GF-D8 (cell line): ENCODE results near the gene SWAP70.

Experiments
- DNase-seq: peaks from one replicate; lab custom pipeline; 2025; lab: John Stamatoyannopoulos, UW

The SWAP70 gene

DNA sequence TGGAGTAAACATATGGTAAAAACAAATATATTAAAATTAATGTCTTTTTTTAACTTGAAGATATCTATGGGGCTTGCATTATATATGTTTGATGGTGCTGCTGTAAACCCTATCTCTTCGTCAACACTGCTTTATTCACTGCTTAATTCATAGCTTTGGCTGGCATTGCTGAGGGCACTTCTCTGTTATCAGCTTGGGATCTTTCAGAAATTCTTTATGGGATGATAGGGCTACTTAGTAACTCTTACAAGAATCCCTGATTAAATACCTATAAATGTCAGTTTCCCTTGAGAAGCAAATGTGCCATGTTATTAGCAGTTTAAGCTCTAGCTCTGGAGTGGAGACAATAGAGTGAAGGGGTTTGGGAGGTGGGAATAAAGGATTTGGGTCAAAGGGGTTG is 112.3 kb downstream of the SWAP70 start:
- DNase-seq: no peak

DNA sequence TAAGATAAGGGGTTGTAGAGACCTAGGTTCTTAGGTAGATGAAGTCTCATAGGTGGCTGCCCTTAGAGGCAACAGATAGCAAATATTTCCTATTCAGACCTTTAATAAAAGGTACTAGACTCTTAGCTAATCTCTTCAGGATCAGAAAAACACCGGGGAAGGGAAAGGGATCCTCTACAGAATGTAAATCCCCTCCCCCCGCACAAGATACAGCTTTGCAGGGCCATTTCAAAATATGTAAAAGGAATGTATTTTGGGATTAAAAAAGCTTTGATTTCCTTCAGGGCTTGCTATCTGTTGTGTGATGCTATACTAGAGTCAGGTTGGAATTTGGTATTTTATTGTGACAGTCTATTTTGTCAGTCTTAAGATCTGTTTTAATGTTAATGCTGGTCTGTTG is 113.2 kb downstream of the SWAP70 start:
- DNase-seq: no peak

DNA sequence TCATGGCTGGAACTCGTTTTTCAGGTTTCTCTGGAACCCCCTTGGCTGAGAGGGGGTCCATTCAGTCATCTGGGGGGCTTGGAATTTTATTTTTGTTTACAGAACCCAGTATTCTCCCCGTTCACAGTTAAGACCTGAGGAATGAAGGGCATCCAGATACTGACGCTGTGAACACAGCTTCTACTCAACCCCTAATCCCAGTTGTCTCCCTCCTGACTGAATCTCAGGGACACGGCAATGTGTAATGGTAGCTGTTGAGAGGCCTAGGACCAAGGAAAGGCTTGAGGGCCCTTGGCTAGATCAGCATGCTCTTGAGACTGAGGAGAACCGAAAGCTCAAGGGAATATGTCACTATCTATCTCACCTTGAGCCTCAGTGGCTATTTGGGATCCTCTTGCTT is 113.6 kb downstream of the SWAP70 start:
- no peak for DNase-seq

DNA sequence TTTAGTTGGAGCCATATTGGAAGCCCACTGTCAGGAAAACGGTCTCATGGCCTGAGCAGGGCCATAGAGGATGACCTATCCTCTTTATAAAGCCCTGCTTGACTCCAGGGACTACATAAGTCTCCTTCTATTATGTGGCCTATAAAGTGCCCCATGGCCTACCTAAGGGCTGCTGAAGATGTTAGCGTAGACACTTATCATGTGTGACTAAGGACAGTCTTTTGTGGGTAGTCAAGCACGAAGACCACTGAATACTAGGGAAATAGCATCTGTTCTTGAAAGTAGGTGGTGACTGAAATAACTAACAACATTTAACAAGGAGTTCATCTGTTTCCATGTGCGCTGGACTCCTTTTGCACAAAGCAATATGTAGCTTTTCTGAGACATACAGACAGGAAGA is 117.1 kb downstream of the SWAP70 start:
- DNase-seq: no peak

DNA sequence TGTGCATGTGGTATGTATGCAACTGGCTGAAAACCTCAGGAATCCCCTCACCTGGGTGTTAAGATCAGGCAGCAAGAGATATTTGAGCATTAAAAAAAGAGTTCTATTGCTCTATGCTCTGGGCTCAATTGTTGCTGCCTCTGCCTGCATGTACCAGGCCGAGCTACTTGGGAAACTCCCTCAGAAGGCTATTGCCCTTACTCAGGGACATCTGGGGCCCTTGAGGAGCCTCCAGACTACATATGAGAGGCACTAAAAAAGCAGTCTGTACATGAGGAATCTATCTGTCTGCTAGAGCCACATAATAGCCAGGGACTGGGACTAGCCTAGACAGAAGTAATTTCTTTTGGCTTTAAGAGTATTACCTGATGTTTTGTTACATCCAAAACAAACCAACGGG is 120.1 kb downstream of the SWAP70 start:
- no peak for DNase-seq

DNA sequence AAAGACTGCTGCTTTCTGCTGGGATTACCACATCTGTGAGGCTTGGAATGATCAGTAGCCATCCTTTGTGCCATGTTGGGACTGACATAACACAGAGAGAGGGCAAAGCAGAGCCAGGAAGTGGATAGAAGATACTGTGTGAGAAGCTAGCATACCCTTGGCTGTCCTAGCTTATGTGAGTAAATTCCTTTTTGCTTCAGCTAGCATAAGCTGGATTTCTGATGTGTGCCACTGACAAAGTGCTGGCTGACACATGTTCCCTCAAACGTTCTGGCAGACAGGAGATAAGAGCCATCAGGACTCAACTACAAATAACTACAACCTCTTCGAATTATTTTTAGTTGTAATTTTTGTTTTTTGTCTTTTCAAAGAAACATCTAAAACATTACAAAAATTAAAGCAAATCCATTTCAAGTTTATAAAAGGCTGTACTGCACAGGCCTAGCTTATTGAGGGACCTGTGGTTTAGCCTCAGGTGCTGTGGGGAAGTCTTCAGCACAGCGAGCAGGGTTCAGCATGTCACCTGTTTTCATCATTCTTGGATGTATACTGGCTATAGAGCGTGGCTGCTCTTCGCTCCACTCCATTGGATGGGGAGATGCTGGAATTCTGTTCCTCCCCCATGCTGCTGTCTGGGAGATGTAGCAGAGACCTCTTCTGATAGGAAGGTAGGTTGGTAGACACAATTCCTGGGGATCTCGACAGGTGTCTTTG is 120.9 kb downstream of the SWAP70 start:
- DNase-seq: no peak

DNA sequence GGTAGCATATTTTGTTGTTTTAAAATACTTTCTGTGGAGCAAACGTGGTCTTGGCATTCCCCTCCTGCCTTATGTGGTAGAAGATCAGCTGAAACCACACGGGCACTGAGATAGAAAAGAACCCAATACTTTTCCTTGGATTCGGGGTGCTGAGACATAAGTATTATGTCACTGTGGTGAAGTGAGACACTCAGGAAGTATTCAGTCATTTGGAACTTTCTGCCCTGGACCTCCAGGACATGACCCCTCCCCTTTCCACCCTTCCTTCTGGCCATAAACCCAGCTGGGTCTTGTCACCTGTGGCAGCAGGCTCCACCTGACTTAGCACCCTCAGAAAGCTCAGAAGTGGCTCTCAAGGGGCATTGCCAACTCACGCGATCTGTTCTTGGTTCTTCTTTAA is 123.4 kb downstream of the SWAP70 start:
- no peak for DNase-seq

DNA sequence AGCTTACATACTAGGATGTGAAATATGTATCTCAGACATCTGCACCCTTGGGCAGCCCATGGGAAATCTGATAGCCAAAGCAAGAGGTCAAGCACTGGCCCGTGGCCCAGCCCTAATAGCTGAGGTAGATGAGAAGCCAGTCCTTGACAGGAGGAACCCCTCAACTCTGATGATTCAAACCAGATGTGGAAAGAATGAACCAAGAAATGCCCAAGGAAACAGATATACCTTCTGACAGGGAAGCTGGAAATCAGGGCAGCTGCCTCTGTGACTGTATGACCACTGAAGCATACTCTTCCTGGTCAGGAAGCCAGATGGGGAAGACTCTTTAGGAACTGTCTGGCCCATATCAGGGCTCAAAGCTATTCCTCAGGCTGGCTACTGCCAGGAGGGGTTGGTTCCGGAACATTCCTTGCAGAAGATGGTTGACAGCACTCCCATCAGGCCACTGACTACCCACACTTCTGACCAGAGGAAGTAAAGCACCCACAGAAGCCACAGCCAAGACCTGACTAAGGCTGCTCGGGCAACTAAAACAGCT is 124.2 kb downstream of the SWAP70 start:
- DNase-seq: peak; percentile 55

DNA sequence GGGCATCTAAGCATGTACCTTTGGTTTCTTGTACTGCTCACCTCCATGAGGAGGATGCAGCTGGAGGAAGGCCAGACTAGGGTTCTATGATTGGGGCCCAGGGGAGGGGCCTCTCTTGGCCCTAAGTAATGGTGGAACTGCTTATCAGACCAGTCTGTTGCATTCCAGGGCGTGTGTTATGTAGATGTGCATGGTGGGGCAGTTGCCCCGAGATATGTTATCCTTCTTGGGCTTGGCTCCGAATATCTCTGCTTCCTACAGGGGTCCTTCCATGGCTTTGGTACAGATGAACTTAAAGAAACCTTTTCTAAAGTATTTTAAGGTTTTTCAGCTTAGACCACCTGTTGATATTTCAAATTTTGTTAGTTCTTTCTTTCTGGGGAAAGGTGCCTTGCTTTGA is 126.0 kb downstream of the SWAP70 start:
- no peak for DNase-seq

DNA sequence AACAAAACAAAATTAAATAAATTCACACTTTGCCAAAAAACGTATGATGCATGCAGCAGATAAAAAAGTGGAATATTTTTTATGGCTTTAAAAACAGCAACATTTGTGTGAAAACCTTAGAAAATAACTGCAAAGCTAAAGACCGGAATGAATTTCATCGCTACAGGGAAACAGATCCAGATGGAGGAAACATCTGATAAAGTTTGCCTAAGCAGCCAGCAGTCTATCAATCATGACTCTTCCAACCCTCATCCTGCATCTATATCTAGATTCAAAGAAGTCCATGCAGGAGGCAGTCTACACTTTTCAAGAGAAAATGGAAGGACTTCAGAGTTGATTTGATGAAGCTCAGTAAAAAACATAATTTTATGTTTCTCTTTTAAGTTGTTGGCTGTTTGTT is 126.8 kb downstream of the SWAP70 start:
- no peak for DNase-seq

DNA sequence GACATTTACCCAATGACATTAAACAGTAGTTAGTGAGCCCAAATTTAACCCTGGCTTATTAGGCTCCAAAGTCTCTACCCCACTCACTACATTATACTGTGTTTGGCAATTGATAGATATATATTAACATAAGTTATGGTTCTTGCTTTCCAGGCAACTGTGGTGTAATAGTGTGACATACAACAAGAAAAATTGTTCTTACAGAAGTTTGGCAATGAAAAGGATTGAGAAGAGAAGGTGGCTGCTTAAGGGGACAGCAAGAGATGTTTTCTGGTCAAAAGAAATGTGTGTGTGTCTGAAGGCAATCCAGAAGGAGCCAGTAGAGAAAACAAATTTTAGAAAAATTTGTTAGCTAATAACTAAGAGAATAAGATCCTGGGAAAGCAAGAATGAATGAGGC is 132.4 kb downstream of the SWAP70 start:
- no peak for DNase-seq

DNA sequence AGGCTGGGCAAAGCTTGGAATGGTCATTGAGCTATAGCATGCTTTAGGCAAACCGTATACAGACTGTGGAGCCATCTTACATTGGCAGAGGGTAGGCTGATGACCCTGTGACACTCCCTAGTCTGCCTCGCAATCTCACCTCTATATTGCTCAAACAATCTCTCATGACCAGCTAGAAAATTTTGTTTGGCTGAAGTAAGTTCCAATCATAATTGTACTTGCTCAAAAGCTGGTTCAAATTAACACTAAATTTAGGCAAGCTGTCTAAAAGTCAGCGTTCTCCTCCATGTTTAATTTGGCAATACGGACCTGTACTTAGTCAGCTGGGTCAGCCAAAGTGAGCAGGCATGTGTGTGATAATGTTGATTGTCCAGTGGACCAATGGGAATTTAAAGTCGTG is 133.0 kb downstream of the SWAP70 start:
- no peak for DNase-seq

DNA sequence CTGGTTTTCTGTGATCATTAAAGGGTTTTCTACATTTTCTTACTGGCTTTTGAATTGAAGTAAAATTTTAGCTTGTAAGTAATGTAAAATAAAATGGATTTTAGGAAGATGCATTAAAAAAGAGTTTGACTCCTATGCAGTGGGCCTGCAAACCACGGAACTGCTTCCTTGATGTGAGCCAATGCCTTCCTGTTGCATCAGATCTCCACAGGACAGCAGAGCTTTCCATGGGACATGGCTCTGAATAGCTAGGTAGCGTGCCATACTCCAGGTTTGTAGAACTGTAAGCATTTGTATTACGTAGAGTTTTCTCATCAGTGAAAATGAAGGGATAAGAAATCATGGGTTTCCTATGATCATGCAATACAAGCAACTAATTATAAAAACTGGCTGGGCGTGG is 133.4 kb downstream of the SWAP70 start:
- DNase-seq: no peak

DNA sequence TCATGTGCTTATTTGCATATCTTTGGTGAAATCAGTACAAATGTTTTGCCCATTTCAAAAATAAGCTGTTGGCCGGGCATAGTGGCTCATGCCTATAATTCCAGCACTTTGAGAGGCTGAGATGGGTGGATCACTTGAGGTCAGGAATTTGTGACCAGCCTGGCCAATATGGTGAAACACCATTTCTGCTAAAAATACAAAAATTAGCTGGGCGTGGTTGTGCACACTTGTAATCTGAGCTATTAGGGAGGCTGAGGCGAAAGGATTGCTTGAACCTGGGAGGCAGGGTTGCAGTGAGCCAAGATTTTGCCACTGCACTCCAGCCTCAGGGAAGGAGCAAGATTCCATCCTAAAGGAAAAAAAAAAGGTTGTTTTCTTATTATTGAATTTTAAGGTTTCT is 136.0 kb downstream of the SWAP70 start:
- no peak for DNase-seq

DNA sequence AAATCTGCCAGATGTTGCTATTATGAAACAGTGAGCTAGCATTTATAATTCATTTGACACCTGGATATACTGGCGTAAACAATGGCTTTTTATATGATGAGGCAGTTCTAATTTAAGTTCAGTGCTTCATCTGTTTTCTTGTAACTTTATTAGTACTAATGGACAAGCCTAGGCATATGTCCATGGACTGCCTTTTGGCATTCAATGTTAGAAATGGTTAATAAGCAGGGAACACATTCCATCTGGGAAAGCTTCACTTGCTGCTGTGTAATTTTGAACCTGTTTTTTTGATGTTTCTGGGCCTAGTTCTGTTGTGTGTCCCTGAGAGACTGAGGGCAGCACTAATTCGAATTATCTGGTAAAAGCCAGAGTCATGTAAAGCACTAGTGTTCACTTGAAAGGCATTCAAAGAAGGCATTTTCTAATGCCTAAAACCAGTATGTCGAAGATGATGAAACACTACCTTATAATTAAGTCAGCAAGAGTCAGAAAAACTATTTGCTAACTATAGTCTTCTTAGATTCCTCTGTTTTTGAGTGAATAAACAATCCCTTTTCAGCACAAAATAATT is 138.5 kb downstream of the SWAP70 start:
- DNase-seq: no peak
